ENCODE results near the gene AGPAT2.

Gene AGPAT2

GRCh38 chr9:136686794-136687711 lies at the start of gene AGPAT2:
AGPAT2 (minus strand) TSS chr9:136687457; CDS start chr9:136687357, 100 bp downstream.
- peak; percentile 73 for DNase-seq

- no peak for DNase-seq
Measured at GRCh38 chr9:136735812-136736480, 48.7 kb upstream of the AGPAT2 start.

GRCh38 chr9:136734837-136735496 lies 47.7 kb upstream of the AGPAT2 start:
- DNase-seq, result no peak

- no peak for DNase-seq
Measured at GRCh38 chr9:136733611-136734010, 46.4 kb upstream of the AGPAT2 start.

GRCh38 chr9:136732444-136733178 lies 45.4 kb upstream of the AGPAT2 start:
- no peak for DNase-seq

- DNase-seq, result no peak
Measured at GRCh38 chr9:136729926-136730325, 42.7 kb upstream of the AGPAT2 start.

GRCh38 chr9:136729144-136729543 lies 41.9 kb upstream of the AGPAT2 start:
- DNase-seq, result no peak

GRCh38 chr9:136728548-136729123 lies 41.4 kb upstream of the AGPAT2 start:
- DNase-seq, result no peak

GRCh38 chr9:136728080-136728547 lies 40.9 kb upstream of the AGPAT2 start:
- peak; percentile 95 for DNase-seq

GRCh38 chr9:136726631-136727191 lies 39.5 kb upstream of the AGPAT2 start:
- DNase-seq, result peak; percentile 48

- no peak for DNase-seq
Measured at GRCh38 chr9:136726118-136726517, 38.9 kb upstream of the AGPAT2 start.

GRCh38 chr9:136725612-136726011 lies 38.4 kb upstream of the AGPAT2 start:
- no peak for DNase-seq

GRCh38 chr9:136724772-136725171 lies 37.5 kb upstream of the AGPAT2 start:
- DNase-seq, result no peak

GRCh38 chr9:136723989-136724388 lies 36.7 kb upstream of the AGPAT2 start:
- DNase-seq, result no peak

GRCh38 chr9:136723362-136723976 lies 36.2 kb upstream of the AGPAT2 start:
- DNase-seq, result no peak

GRCh38 chr9:136722969-136723356 lies 35.7 kb upstream of the AGPAT2 start:
- DNase-seq, result no peak

GRCh38 chr9:136722093-136722968 lies 35.1 kb upstream of the AGPAT2 start:
- no peak for DNase-seq

GRCh38 chr9:136721339-136722092 lies 34.3 kb upstream of the AGPAT2 start:
- DNase-seq, result no peak

GRCh38 chr9:136720898-136721338 lies 33.7 kb upstream of the AGPAT2 start:
- no peak for DNase-seq

All from stimulated activated CD4-positive, alpha-beta T cell treated with anti-CD3 and anti-CD28 coated beads, Interleukin-4, amount 100 ng/mL, for 1 hour (primary cell).